Endodermal cell (in vitro differentiated cells): ENCODE measurements around the gene SNAPC1. TPM values are rescaled to one million over a fixed set of nuclear protein-coding genes. Genes with fewer than 3 reads are reported as not detected.

Experiments
- DNase-seq: peaks from one replicate; pipeline ENCODE4 v3.0.0-alpha.2; 2017
- H3K27ac ChIP-seq: 2 replicates; pipeline ENCODE4 v1.5.1; 2013; ENCODE audit warnings: mild to moderate bottlenecking, low read depth, low read length, moderate library complexity
- H3K27me3 ChIP-seq: 2 replicates; pipeline ENCODE4 v1.6.1; 2013; ENCODE audit warnings: mild to moderate bottlenecking, low read length, moderate library complexity; ENCODE audit not compliant: insufficient read depth, control insufficient read depth, poor library complexity, severe bottlenecking
- H3K36me3 ChIP-seq: 2 replicates; pipeline ENCODE4 v1.7.0; 2013; ENCODE audit warnings: mild to moderate bottlenecking, low read length, moderate library complexity; ENCODE audit not compliant: control insufficient read depth, insufficient read depth
- H3K4me1 ChIP-seq: one replicate; pipeline ENCODE4 v1.7.0; 2013; ENCODE audit warnings: low read length; ENCODE audit not compliant: control insufficient read depth, insufficient read depth
- H3K4me3 ChIP-seq: 2 replicates; pipeline ENCODE4 v1.5.1; 2013; ENCODE audit warnings: mild to moderate bottlenecking, low read length, moderate library complexity
- H3K9ac ChIP-seq: 2 replicates; pipeline ENCODE4 v1.6.1; 2013; ENCODE audit warnings: mild to moderate bottlenecking, low read length, moderate library complexity; ENCODE audit not compliant: poor library complexity, severe bottlenecking; ENCODE audit errors: extremely low read depth
- H3K9me3 ChIP-seq: 2 replicates; pipeline ENCODE4 v1.6.1; 2013; ENCODE audit warnings: mild to moderate bottlenecking, low read length, moderate library complexity; ENCODE audit not compliant: control insufficient read depth
- H3K27ac Mint-ChIP-seq: 2 replicates; pipeline ENCODE4 v1.8.0; 2020; ENCODE audit warnings: mixed read lengths
- H3K27me3 Mint-ChIP-seq: 2 replicates; pipeline ENCODE4 v1.8.0; 2021; ENCODE audit warnings: mild to moderate bottlenecking, mixed read lengths; ENCODE audit not compliant: insufficient read depth
- H3K36me3 Mint-ChIP-seq: 2 replicates; pipeline ENCODE4 v1.8.0; 2020; ENCODE audit warnings: low read depth, mixed read lengths
- H3K4me1 Mint-ChIP-seq: 2 replicates; pipeline ENCODE4 v1.8.0; 2020; ENCODE audit warnings: mixed read lengths
- H3K4me3 Mint-ChIP-seq: 2 replicates; pipeline ENCODE4 v1.8.0; 2020; ENCODE audit warnings: mild to moderate bottlenecking, moderate library complexity, mixed read lengths
- H3K9me3 Mint-ChIP-seq: 2 replicates; pipeline ENCODE4 v1.8.0; 2020; ENCODE audit warnings: mild to moderate bottlenecking, mixed read lengths
- CTCF ChIP-seq: fragments of 200-600 bp; sonication (generic); conservative IDR thresholded peaks from 2 replicates; pipeline ENCODE4 v1.5.0; 2021; ENCODE audit warnings: antibody characterized with exemption, mild to moderate bottlenecking
- WGBS, 2 experiments: methylation state at CpG; one replicate each; pipeline versions ENCODE4 v1.1.5 to v1.1.7; 2013; ENCODE audit warnings: missing lambda C conversion rate in 2 of 2, mixed read lengths in 1 of 2; ENCODE audit not compliant: insufficient coverage in 1 of 2, insufficient read length in 1 of 2; 5-methylcytosine and 5-hydroxymethylcytosine counted together
- total RNA-seq, 2 donors: library from RNA; stranded (reverse); fragmentation: NEBNext Ultra II Directional in 1 of 2; extraction: Animal tissue kit (Norgen Biotek cat#: 25700) in 1 of 2; gene quantifications; 2 replicates in 1 of 2; 3 replicates in 1 of 2; pipeline ENCODE4 v1.2.1, GENCODE V29; 2021

SNAPC1 gene
- total RNA-seq, 2 donors from 2014 or later, result 8.6 to 21.6 TPM

GRCh38 chr14:61839507-61839906 is 77.3 kb downstream of the SNAPC1 start:
- Histone ChIP-seq H3K9ac (no peak overlapping the region), H3K36me3 (no peaks in the 10 kb centered on the region), H3K9me3 (no peaks in the 10 kb centered on the region), H3K4me3 (no peak overlapping the region), H3K4me1 (no peaks in the 10 kb centered on the region), H3K27ac (no peak overlapping the region), H3K27me3 (no peaks in the 10 kb centered on the region)
- Mint-ChIP-seq H3K4me3 (no peak overlapping the region), H3K4me1 (peaks cover 6% of the 10 kb centered on the region), H3K36me3 (no peaks in the 10 kb centered on the region), H3K9me3 (peaks cover 2% of the 10 kb centered on the region), H3K27me3 (peaks cover 1% of the 10 kb centered on the region), H3K27ac (no peak overlapping the region)
- DNase-seq, result no peak
- WGBS, 2 experiments, result 87 to 88% methylated on average over 4 of the region's 4 CpGs
- no peak for TF ChIP-seq CTCF

- no peak overlapping the region for H3K27ac Mint-ChIP-seq
- H3K36me3 Mint-ChIP-seq, result no peaks in the 10 kb centered on the region
- peaks cover 1% of the 10 kb centered on the region for H3K27me3 Mint-ChIP-seq
- Histone ChIP-seq H3K27me3 (no peaks in the 10 kb centered on the region), H3K36me3 (no peaks in the 10 kb centered on the region), H3K9ac (no peak overlapping the region), H3K27ac (no peak overlapping the region), H3K4me3 (no peak overlapping the region), H3K4me1 (no peaks in the 10 kb centered on the region), H3K9me3 (no peaks in the 10 kb centered on the region)
- H3K9me3 Mint-ChIP-seq, result peaks cover 2% of the 10 kb centered on the region
- no peak for DNase-seq
- no peak overlapping the region for H3K4me3 Mint-ChIP-seq
- no peak for TF ChIP-seq CTCF
- peaks cover 6% of the 10 kb centered on the region for H3K4me1 Mint-ChIP-seq
These were observed 78.9 kb downstream of the SNAPC1 start for GRCh38 chr14:61841145-61841544.

Other genes starting within 250 kb of the SNAPC1 start
- 100 to 1,000 TPM; 201 to 227 TPM for gene HIF1A, start 66.9 kb upstream of the SNAPC1 start, total RNA-seq
- under 1 TPM; 0.53 to 1.00 TPM for gene SYT16, start 50.3 kb downstream of the SNAPC1 start, total RNA-seq